ENCODE measurements around the gene CZIB.

CZIB gene

GRCh38 chr1:53220171-53220961 lies at the start of gene CZIB:
Gene CZIB, minus strand, starts transcription at chr1:53220634. Its CDS starts 59 bp downstream, at chr1:53220575.
- DNase-seq = peak; percentile 84

- DNase-seq = no peak
Measured at GRCh38 chr1:53270107-53270506, 49.7 kb upstream of the CZIB start.

- no peak for DNase-seq
Measured at GRCh38 chr1:53267761-53268160, 47.3 kb upstream of the CZIB start.

- DNase-seq = no peak
Measured at GRCh38 chr1:53266038-53266437, 45.6 kb upstream of the CZIB start.

- no peak for DNase-seq
Measured at GRCh38 chr1:53265581-53265980, 45.1 kb upstream of the CZIB start.

- DNase-seq = no peak
Measured at GRCh38 chr1:53264048-53264447, 43.6 kb upstream of the CZIB start.

GRCh38 chr1:53262000-53262399 lies 41.6 kb upstream of the CZIB start:
- DNase-seq = no peak

GRCh38 chr1:53260631-53261247 lies 40.3 kb upstream of the CZIB start:
- DNase-seq = no peak

- DNase-seq = no peak
Measured at GRCh38 chr1:53259932-53260331, 39.5 kb upstream of the CZIB start.

- no peak for DNase-seq
Measured at GRCh38 chr1:53258216-53258615, 37.8 kb upstream of the CZIB start.

- no peak for DNase-seq
Measured at GRCh38 chr1:53257454-53258081, 37.1 kb upstream of the CZIB start.

- DNase-seq = no peak
Measured at GRCh38 chr1:53256511-53257453, 36.3 kb upstream of the CZIB start.

- DNase-seq = no peak
Measured at GRCh38 chr1:53255031-53255430, 34.6 kb upstream of the CZIB start.

GRCh38 chr1:53254011-53254640 lies 33.7 kb upstream of the CZIB start:
- DNase-seq = no peak

GRCh38 chr1:53250325-53250724 lies 29.9 kb upstream of the CZIB start:
- DNase-seq = no peak

GRCh38 chr1:53249706-53250105 lies 29.3 kb upstream of the CZIB start:
- no peak for DNase-seq

- peak; percentile 90 for DNase-seq
Measured at GRCh38 chr1:53246261-53247134, 26.1 kb upstream of the CZIB start.

GRCh38 chr1:53244141-53244540 lies 23.7 kb upstream of the CZIB start:
- no peak for DNase-seq

GRCh38 chr1:53242381-53242780 lies 21.9 kb upstream of the CZIB start:
- DNase-seq = no peak

- DNase-seq = no peak
Measured at GRCh38 chr1:53241828-53242227, 21.4 kb upstream of the CZIB start.
